ENCODE data around the gene CC2D1A. TPM values are rescaled to one million over a fixed set of nuclear protein-coding genes. Genes with fewer than 3 reads are reported as not detected.
"Not testable (repeated sequence)": the region's sequence is repeated elsewhere in the genome, so short reads cannot be mapped to it uniquely, and the experiment has no call there.

CC2D1A gene
- total RNA-seq, 1 donor, result 17.5 TPM

GRCh38 chr19:13959962-13960862, 54.2 kb downstream of the CC2D1A start:
- peak in 2 of 3 donors; percentile 43 to 55 for DNase-seq (ENCODE audit: low read depth in 2 of 3, low spot score in 2 of 3)

- no peak for DNase-seq (ENCODE audit: low read depth in 2 of 3, low spot score in 2 of 3)
Measured at GRCh38 chr19:13960863-13961784, 55.1 kb downstream of the CC2D1A start.

- no peak for DNase-seq (ENCODE audit: low read depth in 2 of 3, low spot score in 2 of 3)
Measured at GRCh38 chr19:13961826-13962698, 56.1 kb downstream of the CC2D1A start.

DNA sequence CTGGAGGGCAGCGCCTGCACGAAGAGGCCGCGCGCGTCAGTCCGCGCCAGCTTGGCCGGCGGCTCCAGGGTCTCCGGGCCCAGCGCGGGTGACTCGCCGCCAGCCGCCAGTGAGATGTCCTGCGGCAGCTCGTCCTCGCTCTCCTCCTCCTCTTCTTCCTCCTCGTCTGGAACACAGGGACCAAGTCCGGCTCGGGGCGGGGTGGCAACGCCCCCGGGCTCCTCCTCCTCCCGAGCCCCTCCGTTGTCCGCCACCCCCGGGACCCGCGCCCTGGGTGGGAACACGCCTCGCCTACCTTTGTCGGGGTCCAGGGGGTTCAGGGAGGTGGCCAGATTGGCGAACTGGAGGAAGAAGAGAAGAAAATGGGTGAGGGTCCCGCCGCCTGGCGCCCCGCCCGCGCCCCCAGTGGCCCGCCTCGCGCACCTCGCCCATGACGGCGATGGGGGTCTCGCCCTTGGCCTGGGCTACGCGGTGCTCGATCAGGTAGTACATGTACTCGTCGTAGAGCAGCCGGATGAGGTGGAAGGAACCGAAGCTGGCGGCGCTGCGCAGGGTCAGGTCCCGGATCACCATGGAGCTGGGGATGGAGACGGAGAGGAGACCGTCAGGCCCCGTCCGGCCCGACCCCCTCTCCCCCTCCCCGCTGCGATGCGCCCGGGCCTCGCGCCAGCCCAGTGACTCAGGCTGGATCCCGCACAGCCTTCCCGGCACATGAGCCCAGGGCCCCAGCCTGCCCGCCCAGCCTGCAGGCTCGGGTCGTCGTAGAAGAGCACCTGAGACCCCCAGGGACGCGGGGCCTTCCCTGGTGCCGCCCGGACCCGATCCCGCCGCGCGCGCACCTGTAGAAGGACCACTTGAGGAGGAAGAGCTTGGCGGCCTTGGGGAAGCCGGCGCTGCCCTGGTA, 57.0 kb downstream of the CC2D1A start:
- no peak for DNase-seq (ENCODE audit: low read depth in 2 of 3, low spot score in 2 of 3)

DNA sequence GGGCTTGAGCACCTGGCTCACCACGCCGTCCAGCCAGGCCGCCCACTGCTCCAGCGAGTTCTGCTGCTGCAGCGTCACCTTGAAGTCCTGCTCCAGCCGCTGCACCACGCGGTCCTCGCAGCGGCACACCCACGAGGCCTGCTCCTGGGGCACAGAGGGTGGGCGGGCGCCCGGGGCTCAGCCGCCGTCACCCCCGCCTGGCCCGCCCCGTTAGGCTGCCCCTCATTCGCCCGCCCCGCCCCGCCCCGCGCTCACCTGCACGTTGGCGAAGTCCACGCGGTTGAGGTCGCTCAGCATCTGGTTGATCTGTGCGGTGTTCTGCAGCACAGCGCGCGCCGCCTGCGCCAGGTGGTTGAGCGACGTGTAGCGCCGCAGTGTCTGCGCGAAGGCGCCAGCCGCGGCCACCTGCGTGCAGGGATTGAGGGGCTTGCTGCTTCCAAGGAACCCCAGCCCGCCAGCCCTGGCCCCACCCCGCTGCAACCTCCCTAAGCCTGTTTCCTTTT, 57.7 kb downstream of the CC2D1A start:
- no peak for DNase-seq (ENCODE audit: low read depth in 2 of 3, low spot score in 2 of 3)

- DNase-seq (ENCODE audit: low read depth in 2 of 3, low spot score in 2 of 3), result no peak
Measured at GRCh38 chr19:13964776-13965175, 58.8 kb downstream of the CC2D1A start.

GRCh38 chr19:13965377-13965896, 59.4 kb downstream of the CC2D1A start:
- no peak for DNase-seq (ENCODE audit: low read depth in 2 of 3, low spot score in 2 of 3)

- no peak for DNase-seq (ENCODE audit: low read depth in 2 of 3, low spot score in 2 of 3)
Measured at GRCh38 chr19:13965926-13966683, 60.1 kb downstream of the CC2D1A start.

GRCh38 chr19:13966684-13967128, 60.7 kb downstream of the CC2D1A start:
- no peak for DNase-seq (ENCODE audit: low read depth in 2 of 3, low spot score in 2 of 3)

GRCh38 chr19:13967206-13967605, 61.2 kb downstream of the CC2D1A start:
- not testable (repeated sequence) for DNase-seq (ENCODE audit: low read depth in 2 of 3, low spot score in 2 of 3)

DNA sequence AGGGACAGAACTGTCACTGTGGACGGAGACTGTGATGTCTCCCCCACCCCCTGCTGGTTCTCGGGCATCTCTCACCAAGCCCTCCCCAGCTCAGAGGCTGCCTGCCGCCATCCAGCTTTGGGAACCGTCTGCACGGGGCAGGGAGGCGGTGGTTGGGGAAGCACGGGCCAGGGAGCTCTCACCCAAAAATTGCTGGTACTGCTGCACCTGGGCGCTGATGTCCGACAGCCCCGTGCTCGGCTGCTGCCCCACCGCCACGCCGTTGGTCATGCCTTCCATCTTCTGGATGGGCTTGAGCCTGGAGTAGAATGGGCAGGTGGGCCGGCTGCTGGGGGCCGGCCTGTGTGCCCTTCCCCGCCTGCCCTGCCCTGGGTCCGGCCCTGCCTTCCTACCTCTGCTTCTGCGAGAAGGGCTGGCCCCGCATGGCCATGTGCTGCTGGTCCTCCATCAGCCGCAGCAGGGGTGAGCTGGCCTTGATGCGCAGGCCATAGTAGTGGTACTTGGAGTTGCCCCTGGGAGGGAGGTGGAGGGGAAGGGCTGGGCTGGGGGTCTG, 62.5 kb downstream of the CC2D1A start:
- DNase-seq (ENCODE audit: low read depth in 2 of 3, low spot score in 2 of 3), result no peak

DNA sequence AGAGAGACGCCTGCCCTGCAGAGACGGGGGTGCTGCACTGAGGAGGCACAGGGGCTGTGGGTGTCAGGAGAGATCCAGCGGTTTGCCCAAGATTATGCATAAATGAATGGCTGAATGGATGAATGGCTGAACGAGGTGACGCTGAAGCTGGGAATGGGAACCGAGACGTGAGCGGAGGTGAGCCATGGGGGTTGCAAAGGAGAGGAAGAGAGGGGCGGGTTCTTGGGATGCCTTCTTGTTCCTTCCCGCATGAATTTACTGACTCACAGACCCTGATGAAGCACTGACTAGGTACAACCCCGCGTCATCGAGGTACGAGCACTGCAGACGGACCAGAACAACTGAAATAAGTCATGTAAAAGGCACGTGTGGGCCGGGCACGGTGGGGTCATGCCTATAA, 63.0 kb downstream of the CC2D1A start:
- DNase-seq (ENCODE audit: low read depth in 2 of 3, low spot score in 2 of 3), result no peak

- no peak for DNase-seq (ENCODE audit: low read depth in 2 of 3, low spot score in 2 of 3)
Measured at GRCh38 chr19:13969897-13970296, 63.9 kb downstream of the CC2D1A start.

DNA sequence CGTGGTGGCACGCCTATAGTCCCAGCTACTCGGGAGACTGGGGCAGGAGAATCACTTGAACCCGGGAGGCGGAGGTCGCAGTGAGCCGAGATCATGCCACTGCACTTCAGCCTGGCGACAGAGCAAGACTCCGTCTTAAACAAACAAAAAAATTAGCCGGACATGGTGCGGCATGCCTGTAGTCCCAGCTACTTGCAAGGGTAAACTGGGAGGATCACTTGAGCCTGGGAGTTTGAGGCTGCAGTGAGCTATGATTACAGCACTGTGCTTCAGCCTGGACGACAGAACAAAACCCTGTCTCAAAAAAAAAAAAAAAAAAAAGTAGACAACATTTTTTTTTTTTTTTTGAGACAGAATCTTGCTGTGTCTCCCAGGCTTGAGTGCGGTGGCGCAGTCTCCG, 65.9 kb downstream of the CC2D1A start:
- not testable (repeated sequence) for DNase-seq (ENCODE audit: low read depth in 2 of 3, low spot score in 2 of 3)

GRCh38 chr19:13972368-13973155, 66.6 kb downstream of the CC2D1A start:
- no peak for DNase-seq (ENCODE audit: low read depth in 2 of 3, low spot score in 2 of 3)

DNA sequence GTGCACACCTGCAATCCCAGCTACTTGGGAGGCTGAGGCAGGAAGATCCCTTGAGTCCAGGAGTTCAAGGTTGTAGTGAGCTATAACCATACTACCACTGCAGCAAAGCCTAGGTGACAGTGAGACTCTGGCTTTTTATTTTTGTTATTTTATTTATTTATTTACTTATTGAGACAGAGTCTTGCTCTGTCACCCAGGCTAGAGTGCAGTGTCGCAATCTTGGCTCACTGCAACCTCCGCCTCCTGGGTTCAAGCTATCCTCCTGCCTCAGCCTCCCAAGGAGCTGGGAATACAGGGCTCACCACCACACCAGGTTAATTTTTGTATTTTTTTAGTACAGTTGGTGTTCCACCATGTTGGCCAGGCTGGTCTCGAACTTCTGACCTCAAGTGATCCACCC, 67.5 kb downstream of the CC2D1A start:
- DNase-seq (ENCODE audit: low read depth in 2 of 3, low spot score in 2 of 3), result not testable (repeated sequence)

GRCh38 chr19:13974073-13974472, 68.1 kb downstream of the CC2D1A start:
- DNase-seq (ENCODE audit: low read depth in 2 of 3, low spot score in 2 of 3), result no peak

Data from hematopoietic multipotent progenitor cell (in vitro differentiated cells).